Stimulated activated CD8-positive, alpha-beta memory T cell treated with anti-CD3 and anti-CD28 coated beads, Interleukin-12 subunit alpha, Interleukin-12 subunit beta, amount 100 ng/mL, for 24 hours (primary cell): Measurements from ENCODE around the gene CST3.

Source experiments
- DNase-seq: peaks from one replicate; pipeline ENCODE4 v3.0.0-alpha.2; 2020; ENCODE audit errors: extremely low read depth

CST3 gene

GRCh38 chr20:23602699-23603098 lies 35.1 kb downstream of the CST3 start:
- DNase-seq: no peak

DNA sequence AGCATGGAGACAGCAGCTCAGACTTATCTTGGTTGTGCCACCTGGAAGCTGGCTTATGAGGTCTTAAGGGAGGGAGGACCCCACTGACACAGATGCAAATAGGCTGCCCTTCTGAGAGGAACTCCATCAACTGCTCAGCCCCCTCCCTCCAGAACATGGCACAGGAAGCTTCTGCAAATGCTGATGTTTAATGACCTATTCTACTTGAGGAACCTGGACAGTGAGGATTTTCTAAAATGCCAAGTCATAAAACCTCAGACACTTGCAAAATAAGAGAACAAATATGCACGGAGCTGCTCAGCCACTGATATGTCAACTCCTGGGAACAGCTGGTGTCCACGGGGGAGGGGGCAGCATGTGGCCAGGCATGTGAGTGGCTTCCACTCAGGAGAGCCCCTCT lies 35.5 kb downstream of the CST3 start:
- DNase-seq: no peak

GRCh38 chr20:23601715-23602114 lies 36.0 kb downstream of the CST3 start:
- no peak for DNase-seq

DNA sequence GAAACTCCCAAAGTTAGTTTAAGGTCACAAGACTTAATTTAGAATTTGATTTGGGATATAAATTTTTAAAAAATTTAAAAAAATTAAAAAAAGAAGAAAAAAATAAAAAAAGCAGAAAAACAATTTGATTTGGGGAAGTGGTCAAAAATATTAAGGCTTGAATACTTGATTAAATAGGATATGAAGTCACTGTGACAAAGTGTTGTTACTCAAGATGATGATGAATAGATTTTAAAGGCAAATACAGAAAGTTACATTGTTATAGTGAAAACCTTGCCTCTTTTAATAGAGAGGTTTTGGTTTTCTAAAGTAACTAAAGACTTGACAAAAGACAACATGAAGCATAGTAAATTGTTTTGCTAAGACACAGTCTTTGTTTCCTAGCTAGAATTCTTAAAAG lies 39.3 kb downstream of the CST3 start:
- DNase-seq: no peak

DNA sequence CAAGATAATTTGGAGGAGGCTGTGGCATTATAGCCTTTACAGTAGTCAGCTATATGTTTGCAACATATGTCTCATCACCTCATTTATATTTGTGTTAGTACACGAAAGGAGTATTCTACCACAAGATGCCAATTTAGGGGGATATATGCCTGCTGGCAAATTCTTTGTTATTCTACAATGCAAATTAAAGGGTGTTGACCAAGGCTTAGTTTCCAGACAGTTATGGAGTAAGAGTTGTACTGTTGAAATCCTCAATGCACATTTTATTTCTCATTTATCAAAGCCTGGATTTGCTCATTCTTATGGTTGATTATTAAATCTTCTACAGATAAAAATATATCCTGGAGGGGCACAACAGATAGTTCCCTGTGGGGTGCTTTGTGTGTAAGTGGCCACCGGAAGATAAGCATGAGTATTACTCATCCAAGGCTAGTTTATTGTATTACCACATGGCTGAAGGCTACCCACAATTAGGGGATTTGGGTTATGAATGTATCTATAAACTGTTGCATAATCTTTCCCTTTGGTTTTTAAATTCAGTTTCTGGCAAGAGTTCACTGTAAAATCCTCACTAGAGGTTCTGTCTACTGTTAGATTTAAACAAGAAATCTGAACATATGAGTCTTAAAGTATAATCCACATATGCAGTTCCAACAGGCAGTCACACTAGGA lies 41.0 kb downstream of the CST3 start:
- no peak for DNase-seq

DNA sequence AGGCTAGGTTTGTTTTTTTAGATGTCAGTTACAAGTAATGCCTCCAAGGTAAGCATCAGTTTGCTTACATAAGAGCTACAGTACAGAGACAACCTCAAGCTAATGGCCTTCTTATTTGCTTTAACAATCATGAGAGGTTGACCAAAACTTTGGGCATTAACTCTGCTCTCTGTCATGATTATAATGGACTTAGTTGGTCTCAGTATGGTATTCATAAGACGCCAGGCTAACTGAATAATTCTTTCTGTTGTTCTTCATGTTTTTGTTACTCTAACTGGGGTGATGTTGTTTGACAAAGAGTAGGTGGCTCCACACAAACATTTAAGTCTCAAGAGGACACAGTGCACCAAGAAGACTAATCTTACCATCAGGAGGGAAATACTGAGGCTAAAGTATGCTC lies 41.8 kb downstream of the CST3 start:
- no peak for DNase-seq

GRCh38 chr20:23588434-23589403 lies 49.0 kb downstream of the CST3 start:
- DNase-seq: no peak

- no peak for DNase-seq
Measured at GRCh38 chr20:23587631-23588030, 50.1 kb downstream of the CST3 start.

DNA sequence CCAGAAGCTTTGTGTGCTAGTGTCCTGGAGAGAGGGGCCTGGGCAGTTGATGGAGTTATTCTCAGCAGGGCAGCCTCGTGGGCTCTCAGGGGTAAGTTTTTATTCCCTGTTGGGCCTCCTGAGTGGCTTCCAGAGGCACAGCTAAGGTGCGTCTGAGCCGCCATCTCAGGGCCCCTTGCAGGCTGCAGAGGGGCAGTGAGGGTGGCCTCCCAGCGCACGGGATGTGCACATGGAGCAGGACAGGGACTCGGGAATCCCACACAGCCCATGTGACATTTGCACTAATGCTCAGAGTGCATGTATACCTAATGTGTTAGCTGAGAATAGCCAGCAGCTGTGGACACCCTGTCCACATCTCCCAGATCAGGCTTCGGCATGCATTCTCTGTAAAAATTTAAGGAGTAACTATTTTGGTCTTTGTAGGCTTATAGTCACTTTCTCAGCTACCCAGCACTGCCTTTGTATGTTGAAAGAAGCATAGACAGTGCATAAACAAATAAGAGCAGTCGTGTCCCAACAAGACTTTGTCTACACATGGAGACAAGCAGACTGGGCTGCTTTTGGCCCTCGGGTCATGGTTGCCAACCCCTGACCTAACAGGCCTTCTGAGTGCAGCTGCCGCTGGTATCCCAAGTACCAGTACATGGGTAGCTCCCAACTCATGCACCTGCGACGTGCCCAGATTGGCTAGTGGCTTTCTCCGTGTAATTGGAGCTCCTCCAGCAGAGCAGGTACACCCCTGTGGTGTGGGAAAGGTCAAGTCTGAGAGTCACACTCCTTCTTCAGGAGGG lies 50.8 kb downstream of the CST3 start:
- no peak for DNase-seq

DNA sequence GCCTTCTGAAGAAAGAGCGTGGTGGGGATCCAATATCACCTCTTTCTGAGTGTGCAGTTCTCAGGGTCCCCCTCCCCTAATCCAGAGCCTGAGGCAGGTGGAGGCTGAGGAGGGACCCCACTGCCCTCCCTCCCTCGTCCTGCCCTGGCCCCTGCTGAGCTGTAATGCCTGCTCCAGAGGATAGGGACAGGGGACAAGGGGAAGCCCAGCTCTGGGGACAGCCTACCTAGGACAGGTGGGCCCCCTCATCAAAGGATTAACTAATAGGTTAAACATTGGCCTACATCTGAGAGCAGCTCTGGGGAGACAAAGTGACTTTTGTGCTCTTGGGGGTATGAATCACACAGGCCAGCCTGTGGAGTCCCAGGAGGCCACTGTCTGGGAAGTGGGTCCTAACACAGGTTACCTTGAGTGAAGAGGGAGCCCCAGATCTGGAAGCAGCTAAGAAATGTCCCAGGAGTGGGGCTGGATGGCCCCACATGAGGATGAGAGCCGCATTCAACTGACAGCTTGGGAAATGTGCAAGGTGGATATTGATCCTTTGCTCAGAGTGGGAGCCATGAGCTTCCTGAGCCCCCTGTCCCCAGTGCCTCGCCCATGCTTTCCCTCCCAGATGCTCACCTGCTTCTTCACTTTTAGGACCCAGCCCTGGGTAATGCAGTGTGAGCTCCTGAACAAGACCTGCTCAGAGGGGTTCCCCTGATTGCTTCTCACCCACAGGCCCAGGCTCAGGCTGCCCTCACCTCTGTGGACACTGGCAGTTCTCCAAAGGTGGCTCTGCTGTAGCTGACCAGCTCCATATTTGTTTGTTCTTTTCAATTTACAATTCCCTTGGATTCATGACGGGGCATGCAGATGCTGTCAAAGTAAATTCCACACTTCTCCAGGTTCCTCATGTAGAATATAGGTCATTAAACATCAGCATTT lies 51.7 kb downstream of the CST3 start:
- DNase-seq: no peak

GRCh38 chr20:23585449-23585807 lies 52.3 kb downstream of the CST3 start:
- DNase-seq: no peak

DNA sequence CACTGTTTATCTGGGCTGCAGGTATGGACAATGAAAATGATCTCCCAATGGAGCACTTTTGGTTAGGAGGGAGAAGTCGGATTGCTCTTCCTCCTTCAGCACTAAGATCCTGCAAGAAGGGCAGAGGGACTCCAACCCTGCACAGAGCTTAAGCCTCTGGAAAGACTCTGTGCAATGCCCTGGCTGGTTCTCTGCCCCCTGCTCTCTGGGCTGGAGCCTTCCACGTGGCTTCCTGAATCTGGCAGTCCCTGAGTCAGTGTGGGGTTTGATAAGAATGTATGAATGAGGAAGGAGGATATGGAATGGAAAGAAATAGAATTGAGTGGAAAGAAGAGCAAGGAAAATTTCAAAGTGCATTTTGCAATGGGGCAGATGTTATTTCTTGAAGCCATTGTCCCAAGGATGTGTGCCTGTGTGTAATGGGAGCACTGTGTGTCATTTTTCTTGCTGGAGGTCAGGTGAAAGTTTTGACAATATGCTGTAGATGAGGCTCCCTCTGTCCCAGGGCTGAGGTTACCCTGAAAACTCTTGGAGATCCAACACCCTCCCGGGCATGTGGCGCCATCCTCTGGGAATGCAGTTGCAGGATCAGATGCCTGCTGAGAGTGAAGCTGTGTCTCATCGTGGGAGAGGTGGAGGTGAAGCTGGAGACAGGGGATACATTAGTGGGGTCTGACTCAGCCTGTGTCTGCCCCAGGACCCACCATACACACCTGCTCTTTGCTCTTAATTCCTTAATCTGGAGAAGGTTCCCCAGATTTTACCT lies 53.1 kb downstream of the CST3 start:
- no peak for DNase-seq
